IPS DF 6.9 (cell line): ENCODE measurements around the gene NT5C3A.

Experiments used
- DNase-seq: peaks from one replicate; pipeline ENCODE4 v3.0.0-alpha.2; 2013; ENCODE audit warnings: low read depth, low spot score
- H3K27ac ChIP-seq: one replicate; pipeline ENCODE4 v1.5.1; 2013; ENCODE audit warnings: low read length, control low read depth
- H3K27me3 ChIP-seq: 2 replicates; pipeline ENCODE4 v1.6.1; 2013; ENCODE audit warnings: mild to moderate bottlenecking, low read length; ENCODE audit not compliant: control insufficient read depth, insufficient read depth
- H3K36me3 ChIP-seq: 2 replicates; pipeline ENCODE4 v1.6.1; 2013; ENCODE audit warnings: low read length; ENCODE audit not compliant: control insufficient read depth, insufficient read depth
- H3K4me1 ChIP-seq: 2 replicates; pipeline ENCODE4 v1.6.1; 2013; ENCODE audit warnings: low read length; ENCODE audit not compliant: control insufficient read depth, insufficient read depth
- H3K4me3 ChIP-seq: 2 replicates; pipeline ENCODE4 v1.5.1; 2013; ENCODE audit warnings: mild to moderate bottlenecking, low read length
- H3K9me3 ChIP-seq: 2 replicates; pipeline ENCODE4 v1.6.1; 2013; ENCODE audit warnings: low read length, inconsistent platforms; ENCODE audit not compliant: control insufficient read depth, insufficient read depth
- WGBS: extraction: QIAGEN DNeasy Blood & Tissue Kit; methylation state at CpG from one replicate; pipeline ENCODE4 v1.1.7; 2013; ENCODE audit warnings: mixed read lengths, missing lambda C conversion rate; ENCODE audit not compliant: insufficient read length, insufficient coverage; 5-methylcytosine and 5-hydroxymethylcytosine counted together

Gene NT5C3A

DNA sequence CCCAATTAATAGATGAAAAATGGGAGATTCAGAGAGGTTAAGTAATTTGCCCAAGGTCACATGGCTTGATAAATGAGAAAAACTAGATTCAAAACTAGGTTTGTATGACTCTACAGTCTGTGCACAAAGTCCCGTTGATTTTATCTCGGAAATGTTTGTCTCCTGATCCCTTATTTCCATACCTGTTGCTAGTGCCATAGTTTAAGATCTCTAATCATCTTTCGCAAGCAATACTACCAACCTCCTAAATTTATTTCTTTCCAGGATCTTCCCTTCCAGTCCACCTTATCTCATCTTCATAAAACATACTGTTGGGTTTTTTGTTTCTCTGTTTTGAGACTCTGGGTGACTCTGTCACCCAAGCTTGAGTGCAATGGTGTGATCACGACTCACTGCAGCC lies 2.9 kb downstream of the NT5C3A start:
- 100% methylated on average over 1 of the region's 4 CpGs for WGBS
- Histone ChIP-seq H3K9me3 (no peaks in the 10 kb centered on the region), H3K27me3 (no peaks in the 10 kb centered on the region), H3K27ac (no peak overlapping the region), H3K4me3 (no peak overlapping the region), H3K36me3 (no peaks in the 10 kb centered on the region), H3K4me1 (no peaks in the 10 kb centered on the region)
- DNase-seq = no peak

DNA sequence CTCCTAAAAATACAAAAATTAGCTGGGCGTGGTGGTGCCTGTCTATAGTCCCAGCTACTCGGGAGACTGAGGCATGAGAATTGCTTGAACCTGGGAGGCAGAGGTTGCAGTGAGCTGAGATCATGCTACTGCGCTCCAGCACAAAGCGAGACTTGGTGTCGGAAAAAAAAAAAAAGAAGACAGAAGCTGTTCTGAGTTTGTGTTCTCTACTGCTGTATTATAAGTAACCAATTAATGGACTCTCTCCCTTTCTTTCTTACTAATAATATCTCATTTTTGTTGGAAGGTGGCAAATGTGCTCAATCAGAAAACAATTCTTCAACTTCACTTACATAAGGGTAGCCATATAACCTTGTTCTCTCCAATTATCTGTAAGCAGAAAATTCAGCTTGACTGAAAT lies 7.4 kb downstream of the NT5C3A start:
- no peaks in the 10 kb centered on the region for H3K36me3 ChIP-seq
- no peak overlapping the region for H3K4me3 ChIP-seq
- no CpG with 5 or more reads among the region's 5 CpGs for WGBS
- no peak overlapping the region for H3K27ac ChIP-seq
- H3K27me3 ChIP-seq = no peaks in the 10 kb centered on the region
- no peaks in the 10 kb centered on the region for H3K4me1 ChIP-seq
- no peaks in the 10 kb centered on the region for H3K9me3 ChIP-seq
- no peak for DNase-seq

DNA sequence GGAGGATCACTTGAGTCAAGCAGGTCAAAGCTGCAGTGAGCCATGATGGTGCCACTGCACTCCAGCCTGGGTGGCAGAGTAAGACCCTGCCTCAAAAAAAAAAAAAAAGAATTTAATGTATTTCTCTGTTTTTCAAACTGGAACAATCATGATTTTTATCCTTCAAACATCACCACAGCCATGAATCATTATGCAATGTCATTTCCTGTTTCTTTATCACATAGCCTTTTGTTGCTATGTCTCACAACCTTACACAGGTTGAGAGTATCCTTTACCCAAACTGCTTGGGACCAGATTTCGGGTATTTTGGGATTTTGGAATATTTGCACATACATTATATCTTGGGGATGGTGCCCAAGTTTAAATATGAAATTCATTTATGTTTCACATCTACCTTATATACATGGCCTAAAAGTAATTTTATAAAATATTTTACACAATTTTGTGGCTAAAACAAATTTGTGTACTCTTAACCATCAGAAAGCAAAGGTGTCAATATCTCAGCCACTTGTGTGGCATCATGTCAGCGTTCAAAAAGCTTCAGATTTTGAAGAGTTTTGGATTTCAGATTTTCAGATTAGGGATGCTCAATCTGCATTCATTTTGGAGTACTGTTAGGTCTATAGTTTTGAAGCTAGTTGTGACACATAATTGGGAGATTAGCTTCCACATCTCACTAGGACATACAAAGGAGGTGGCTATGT lies 8.2 kb downstream of the NT5C3A start:
- H3K9me3 ChIP-seq = no peaks in the 10 kb centered on the region
- H3K4me1 ChIP-seq = no peaks in the 10 kb centered on the region
- WGBS = no CpG with 5 or more reads among the region's 2 CpGs
- H3K36me3 ChIP-seq = no peaks in the 10 kb centered on the region
- no peak for DNase-seq
- no peak overlapping the region for H3K4me3 ChIP-seq
- no peaks in the 10 kb centered on the region for H3K27me3 ChIP-seq
- no peak overlapping the region for H3K27ac ChIP-seq

DNA sequence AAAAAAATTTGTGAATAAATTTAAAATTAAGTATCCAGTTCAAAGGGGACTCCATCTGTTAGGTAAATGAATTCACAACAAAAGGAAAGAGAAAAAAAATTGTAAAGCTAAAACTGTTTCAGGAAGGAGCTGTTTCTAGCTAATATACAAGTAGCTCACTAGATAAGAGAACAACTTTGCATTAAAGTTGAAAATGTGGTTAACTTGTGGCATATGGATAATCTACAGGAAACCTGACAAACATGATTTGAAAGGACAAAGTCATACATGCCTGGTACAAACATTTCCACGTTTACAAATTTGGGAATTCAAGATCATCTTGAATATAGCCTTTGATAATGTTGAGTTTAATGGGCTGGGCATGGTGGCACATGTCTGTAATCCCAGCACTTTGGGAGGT lies 8.9 kb downstream of the NT5C3A start:
- H3K27me3 ChIP-seq = no peaks in the 10 kb centered on the region
- no peaks in the 10 kb centered on the region for H3K4me1 ChIP-seq
- H3K4me3 ChIP-seq = no peak overlapping the region
- no peaks in the 10 kb centered on the region for H3K9me3 ChIP-seq
- H3K36me3 ChIP-seq = no peaks in the 10 kb centered on the region
- no CpG with 5 or more reads among the region's 1 CpG for WGBS
- no peak for DNase-seq
- no peak overlapping the region for H3K27ac ChIP-seq

DNA sequence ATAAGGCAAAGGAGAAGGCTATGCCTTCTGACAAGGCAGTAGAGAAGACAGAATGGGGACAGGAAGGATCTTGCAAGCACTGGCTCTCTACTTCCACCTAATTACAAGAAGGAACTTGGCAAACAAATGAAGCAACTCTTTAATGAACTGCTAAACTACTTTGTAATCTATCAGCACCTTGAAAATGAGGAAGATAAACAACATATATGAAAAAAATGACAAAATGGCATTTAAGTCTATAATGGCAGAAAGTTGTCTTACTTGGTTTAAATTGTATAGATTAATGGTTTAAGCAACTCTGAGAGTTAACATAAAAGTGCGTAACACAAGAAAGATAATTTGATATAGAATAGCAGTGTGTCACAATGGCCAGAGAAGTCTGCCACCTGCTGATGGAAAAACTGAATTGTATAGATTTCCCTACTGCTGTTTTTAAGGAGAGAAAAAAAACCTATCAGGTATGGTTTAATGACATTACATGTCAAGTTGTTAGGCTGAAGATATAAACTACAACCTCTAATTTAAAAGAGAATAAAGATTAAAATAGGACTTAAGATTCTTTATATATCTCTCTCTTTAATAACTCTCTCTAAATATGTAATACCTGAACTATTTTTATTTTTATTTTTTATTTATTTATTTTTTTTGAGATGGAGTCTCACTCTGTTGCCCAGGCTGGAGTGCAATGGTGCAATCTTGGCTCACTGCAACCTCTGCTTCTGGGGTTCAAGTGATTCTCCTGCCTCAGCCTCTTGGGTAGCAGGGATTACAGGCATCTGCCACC lies 11.8 kb downstream of the NT5C3A start:
- Histone ChIP-seq H3K4me1 (no peaks in the 10 kb centered on the region), H3K27ac (no peak overlapping the region)
- no CpG with 5 or more reads among the region's 1 CpG for WGBS

DNA sequence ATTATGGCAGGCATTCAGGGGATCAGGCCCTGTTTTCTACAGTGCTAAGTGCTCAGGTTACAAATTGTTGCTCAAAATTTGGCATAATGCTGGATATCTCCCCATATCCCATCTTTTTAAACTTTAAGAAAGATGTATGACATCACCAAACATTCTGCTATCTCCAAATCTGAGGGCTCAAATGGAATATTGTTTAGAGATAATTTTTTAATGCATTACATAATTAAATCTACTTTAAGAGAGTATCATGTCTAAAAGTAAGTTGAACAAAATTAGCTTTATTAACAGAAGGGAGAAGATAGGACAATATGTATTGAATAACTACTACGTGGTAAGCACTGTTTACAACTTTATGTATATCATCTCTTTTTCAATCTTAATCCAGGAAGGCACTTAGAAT lies 13.9 kb downstream of the NT5C3A start:
- Histone ChIP-seq H3K27ac (no peak overlapping the region), H3K9me3 (no peaks in the 10 kb centered on the region), H3K4me3 (no peak overlapping the region), H3K27me3 (no peaks in the 10 kb centered on the region), H3K4me1 (no peaks in the 10 kb centered on the region), H3K36me3 (no peaks in the 10 kb centered on the region)
- no CpG with 5 or more reads among the region's 1 CpG for WGBS
- no peak for DNase-seq

More for the DNA sequence above, 11.8 kb downstream of the NT5C3A start:
- Histone ChIP-seq H3K9me3 (no peaks in the 10 kb centered on the region), H3K27me3 (no peaks in the 10 kb centered on the region), H3K36me3 (no peaks in the 10 kb centered on the region), H3K4me3 (no peak overlapping the region)
- DNase-seq = no peak

DNA sequence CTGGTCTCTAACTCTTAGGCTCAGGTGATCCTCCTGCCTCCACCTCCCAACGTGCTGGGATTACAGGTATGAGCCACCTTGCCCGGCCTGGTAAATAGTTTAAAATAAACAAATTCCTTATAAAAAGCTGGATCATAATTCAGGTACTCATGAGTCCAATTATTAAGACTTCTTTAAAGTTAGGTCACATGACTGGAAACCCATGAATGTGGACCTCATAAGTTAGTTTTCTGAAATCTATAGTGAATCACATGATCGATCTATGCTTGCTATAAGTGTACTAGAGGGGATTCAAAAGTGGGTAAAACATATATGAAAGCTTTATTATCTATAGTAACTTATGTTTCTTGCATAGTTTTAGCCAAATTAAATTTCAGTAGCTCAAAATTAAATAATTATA lies 14.3 kb downstream of the NT5C3A start:
- Histone ChIP-seq H3K4me3 (no peak overlapping the region), H3K9me3 (no peaks in the 10 kb centered on the region), H3K36me3 (no peaks in the 10 kb centered on the region), H3K4me1 (no peaks in the 10 kb centered on the region), H3K27me3 (no peaks in the 10 kb centered on the region), H3K27ac (no peak overlapping the region)
- DNase-seq = no peak
- WGBS = no CpG with 5 or more reads among the region's 3 CpGs

DNA sequence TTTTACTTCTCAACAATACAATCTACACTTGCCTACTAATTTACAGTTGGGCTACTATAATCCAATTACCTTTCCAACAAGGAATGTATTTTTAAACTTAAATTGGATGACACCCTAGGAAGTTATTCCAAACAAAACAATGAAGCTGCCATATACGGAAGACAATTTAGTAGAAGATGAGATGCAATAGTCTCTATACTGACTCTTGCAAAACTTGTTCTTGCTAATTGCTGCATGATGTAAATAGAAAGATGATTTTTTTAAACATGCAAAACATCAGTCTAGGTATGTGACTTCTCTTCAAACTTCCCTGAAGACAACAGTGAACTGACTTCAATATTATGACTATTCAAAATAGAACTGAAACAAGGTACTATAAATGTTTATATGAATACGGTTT lies 17.6 kb downstream of the NT5C3A start:
- no peak for DNase-seq
- no CpG with 5 or more reads among the region's 2 CpGs for WGBS
- H3K9me3 ChIP-seq = no peaks in the 10 kb centered on the region
- H3K27me3 ChIP-seq = no peaks in the 10 kb centered on the region
- no peaks in the 10 kb centered on the region for H3K4me1 ChIP-seq
- H3K27ac ChIP-seq = no peak overlapping the region
- no peaks in the 10 kb centered on the region for H3K36me3 ChIP-seq
- no peak overlapping the region for H3K4me3 ChIP-seq

DNA sequence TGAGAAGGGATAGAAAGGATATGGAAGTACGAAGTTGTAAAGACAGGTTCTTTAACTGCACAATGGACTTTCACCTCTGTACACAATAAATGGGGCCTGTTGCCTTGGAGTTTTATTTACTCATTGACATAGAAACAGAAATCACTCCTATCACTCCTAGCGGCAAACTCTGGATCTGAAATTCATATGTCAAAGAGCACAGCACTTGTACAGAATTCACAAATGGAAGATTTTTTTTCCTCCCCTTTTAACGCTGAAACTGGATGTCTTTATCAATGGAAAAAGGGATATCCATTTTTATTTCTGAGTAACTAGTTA lies 18.2 kb downstream of the NT5C3A start:
- Histone ChIP-seq H3K36me3 (no peaks in the 10 kb centered on the region), H3K9me3 (no peaks in the 10 kb centered on the region), H3K27me3 (no peaks in the 10 kb centered on the region), H3K4me3 (no peak overlapping the region), H3K27ac (no peak overlapping the region), H3K4me1 (no peaks in the 10 kb centered on the region)
- WGBS = no CpG with 5 or more reads among the region's 3 CpGs
- no peak for DNase-seq

DNA sequence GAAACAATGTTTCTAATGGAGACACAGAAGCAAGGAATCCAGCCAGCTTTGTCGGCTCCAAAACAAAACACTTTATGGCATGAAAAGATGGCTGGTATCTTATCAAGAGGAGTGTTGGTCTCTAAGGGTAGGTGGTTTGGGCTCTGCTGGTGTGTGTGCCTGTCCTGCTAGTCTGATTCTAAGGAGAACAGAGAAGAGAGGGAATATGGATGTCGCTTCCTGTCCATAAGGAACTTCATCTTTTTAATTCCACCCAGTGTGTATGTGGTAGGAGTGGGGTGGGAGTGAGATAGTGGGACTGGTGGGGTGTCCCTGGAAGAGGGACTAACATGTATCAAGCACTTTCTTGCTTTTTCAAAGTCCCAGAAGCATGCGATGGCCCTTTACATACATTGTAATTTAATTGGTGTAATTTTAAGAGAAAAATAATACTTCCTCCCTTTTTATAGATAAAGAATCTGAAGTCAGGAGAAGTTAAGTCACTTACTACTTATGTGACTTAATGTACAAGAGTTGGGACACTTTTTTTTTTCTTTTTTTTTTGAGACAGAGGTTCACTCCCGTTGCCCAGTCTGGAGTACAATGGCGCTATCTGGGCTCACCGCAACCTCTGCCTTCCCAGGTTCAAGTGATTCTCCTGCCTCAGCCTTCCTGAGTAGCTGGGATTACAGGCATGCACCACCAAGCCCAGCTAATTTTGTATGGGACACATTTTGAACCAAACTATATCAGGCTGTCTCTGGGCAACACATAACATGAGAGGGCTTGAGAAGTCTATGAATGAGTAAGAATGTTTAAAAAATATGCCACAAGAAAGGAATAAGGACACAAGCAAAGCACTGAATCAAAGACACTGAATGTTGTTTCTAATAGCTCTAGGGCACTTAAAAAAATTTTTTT lies 18.8 kb downstream of the NT5C3A start:
- no CpG with 5 or more reads among the region's 6 CpGs for WGBS
- no peak for DNase-seq
- H3K9me3 ChIP-seq = no peaks in the 10 kb centered on the region
- H3K4me3 ChIP-seq = no peak overlapping the region
- no peaks in the 10 kb centered on the region for H3K36me3 ChIP-seq
- H3K27me3 ChIP-seq = no peaks in the 10 kb centered on the region
- H3K27ac ChIP-seq = no peak overlapping the region
- no peaks in the 10 kb centered on the region for H3K4me1 ChIP-seq
